Naive thymus-derived CD4-positive, alpha-beta T cell (primary cell): ENCODE results near the gene ZNF821. TPM values are rescaled to one million over a fixed set of nuclear protein-coding genes. Genes with fewer than 3 reads are reported as not detected.

Experiments used
- ATAC-seq: fragments of 150-1000 bp; cut with Tn5 transposase; 2 replicates; pipeline ENCODE4 v1.10.0; 2021; ENCODE audit warnings: mild to moderate bottlenecking, moderate library complexity
- CTCF ChIA-PET: fragments of 350-600 bp; sonication (Branson Sonifier 250); formaldehyde crosslinking; loops from one replicate; lab custom pipeline; 2021; ENCODE audit warnings: antibody characterized with exemption; lab: Charles Lee
- POLR2A ChIA-PET: fragments of 350-600 bp; sonication (Branson Sonifier 250); formaldehyde crosslinking; loops from one replicate; lab custom pipeline; 2021; ENCODE audit warnings: antibody characterized with exemption, inconsistent platforms; lab: Charles Lee
- DNase-seq, 9 donors: peaks; one replicate each; pipeline versions ENCODE4 v3.0.0 to v3.0.0-alpha.2; 2020 to 2022; ENCODE audit warnings: mixed read lengths in 1 of 9
- H3K27ac ChIP-seq: one replicate; pipeline ENCODE4 v1.7.0; 2013; ENCODE audit warnings: mild to moderate bottlenecking, low read depth, low read length, moderate library complexity
- H3K27me3 ChIP-seq, 2 donors: one replicate each; pipeline ENCODE4 v1.7.0; 2013; ENCODE audit warnings: low read length in 2 of 2, mild to moderate bottlenecking in 2 of 2, moderate library complexity in 2 of 2; ENCODE audit not compliant: control insufficient read depth in 2 of 2, insufficient read depth in 2 of 2
- H3K36me3 ChIP-seq, 3 experiments: 1 replicate in 2 of 3; 2 replicates in 1 of 3; pipeline ENCODE4 v1.7.0; 2013; ENCODE audit warnings: low read length in 3 of 3, mild to moderate bottlenecking in 3 of 3, moderate library complexity in 1 of 3; ENCODE audit not compliant: insufficient read depth in 3 of 3, control insufficient read depth in 2 of 3
- H3K4me1 ChIP-seq, 2 donors: one replicate each; pipeline ENCODE4 v1.7.0; 2013; ENCODE audit warnings: low read length in 2 of 2, mild to moderate bottlenecking in 2 of 2, moderate library complexity in 1 of 2; ENCODE audit not compliant: control insufficient read depth in 2 of 2, insufficient read depth in 2 of 2
- H3K4me3 ChIP-seq: 2 replicates; pipeline ENCODE4 v1.7.0; 2013; ENCODE audit warnings: mild to moderate bottlenecking, low read length
- H3K9me3 ChIP-seq, 3 experiments: 1 replicate in 2 of 3; 2 replicates in 1 of 3; pipeline ENCODE4 v1.7.0; 2013; ENCODE audit warnings: low read length in 3 of 3; ENCODE audit not compliant: control insufficient read depth in 2 of 3
- H3K27ac Mint-ChIP-seq, 9 donors: one replicate each; pipeline ENCODE4 v1.8.0; 2020 to 2022; ENCODE audit warnings: mixed read lengths in 9 of 9, mild to moderate bottlenecking in 8 of 9, moderate library complexity in 5 of 9, inconsistent platforms in 2 of 9
- H3K27me3 Mint-ChIP-seq, 5 donors: one replicate each; pipeline ENCODE4 v1.8.0; 2021 to 2022; ENCODE audit warnings: mixed read lengths in 5 of 5, mild to moderate bottlenecking in 1 of 5
- H3K36me3 Mint-ChIP-seq, 5 donors: one replicate each; pipeline ENCODE4 v1.8.0; 2020 to 2022; ENCODE audit warnings: mixed read lengths in 5 of 5, mild to moderate bottlenecking in 3 of 5, inconsistent platforms in 1 of 5
- H3K4me1 Mint-ChIP-seq, 7 donors: one replicate each; pipeline ENCODE4 v1.8.0; 2020 to 2022; ENCODE audit warnings: mixed read lengths in 7 of 7, mild to moderate bottlenecking in 3 of 7, inconsistent platforms in 1 of 7
- H3K4me3 Mint-ChIP-seq, 10 donors: one replicate each; pipeline ENCODE4 v1.8.0; 2020 to 2022; ENCODE audit warnings: mild to moderate bottlenecking in 10 of 10, mixed read lengths in 10 of 10, moderate library complexity in 6 of 10, inconsistent platforms in 2 of 10
- H3K9me3 Mint-ChIP-seq, 11 donors: one replicate each; pipeline ENCODE4 v1.8.0; 2020 to 2022; ENCODE audit warnings: mixed read lengths in 11 of 11, mild to moderate bottlenecking in 4 of 11, inconsistent platforms in 1 of 11, moderate library complexity in 1 of 11
- intact Hi-C, 2 donors: fragments of 100-400 bp; cut with micrococcal nuclease; formaldehyde crosslinking; loops; one replicate each; pipeline ENCODE4 v1.15.1; 2023
- polyA plus RNA-seq, 2 donors: library from polyadenylated mRNA; unstranded; fragments of 300-500 nt; fragmentation: Illumina TruSeq; gene quantifications; one replicate each; pipeline ENCODE4 v1.2.3, GENCODE V29; 2021
- total RNA-seq, 6 experiments: library from RNA in 5 of 6; stranded (reverse) in 5 of 6; gene quantifications; 1 replicate in 5 of 6; 2 replicates in 1 of 6; pipeline ENCODE4 v1.2.3 and lab custom pipeline; 2021 to 2026

The ZNF821 gene
- total and polyA plus RNA-seq, 7 experiments from 2014 or later = 2.6 to 13.3 (median 7.0) TPM

- Histone ChIP-seq H3K4me3 (no peak overlapping the region), H3K9me3 (no peaks in the 10 kb centered on the region), H3K27ac (no peak overlapping the region), H3K4me1 (no peaks in the 10 kb centered on the region), H3K36me3 (peaks cover 0 to 63% (median 21%) of the 10 kb centered on the region in 3 experiments), H3K27me3 (no peaks in the 10 kb centered on the region)
- Mint-ChIP-seq H3K27me3 (no peaks in the 10 kb centered on the region), H3K36me3 (peaks cover 6 to 42% (median 16%) of the 10 kb centered on the region in 5 donors), H3K4me3 (no peak overlapping the region), H3K4me1 (peaks cover 3 to 9% (median 5%) of the 10 kb centered on the region in 7 donors), H3K9me3 (no peaks in the 10 kb centered on the region), H3K27ac (peak overlapping the region in 3 of 9 donors; percentile 0 to 45 (median 21))
- intact Hi-C loops = no loop called here
- ChIA-PET POLR2A (interaction anchor here (1.5 kb wide), 1 partner anchor 19 kb away, joined by 5 read pairs; no protein-coding TSS in a partner anchor), CTCF (interaction anchor here (1.1 kb wide), 1 partner anchor 11 kb away, joined by 3 read pairs; no protein-coding TSS in a partner anchor)
- DNase-seq (no peak), ATAC-seq (no peak)
These were observed 18.7 kb downstream of the ZNF821 start for GRCh38 chr16:71865173-71865863.

GRCh38 chr16:71863995-71864394 is 20.0 kb downstream of the ZNF821 start:
- H3K27ac Mint-ChIP-seq = peak overlapping the region in 2 of 9 donors; percentile 24 to 33
- Histone ChIP-seq H3K9me3 (no peaks in the 10 kb centered on the region), H3K4me1 (no peaks in the 10 kb centered on the region), H3K27me3 (no peaks in the 10 kb centered on the region), H3K36me3 (peaks cover 0 to 65% (median 21%) of the 10 kb centered on the region in 3 experiments), H3K27ac (no peak overlapping the region), H3K4me3 (no peak overlapping the region)
- no peaks in the 10 kb centered on the region for H3K9me3 Mint-ChIP-seq
- peaks cover 0 to 8% (median 4%) of the 10 kb centered on the region in 7 donors for H3K4me1 Mint-ChIP-seq
- ChIA-PET CTCF (no interaction called here), POLR2A (interaction anchor here (1.5 kb wide), 1 partner anchor 18 kb away, joined by 5 read pairs; no protein-coding TSS in a partner anchor)
- DNase-seq = no peak
- no peak overlapping the region for H3K4me3 Mint-ChIP-seq
- intact Hi-C loops = no loop called here
- no peaks in the 10 kb centered on the region for H3K27me3 Mint-ChIP-seq
- ATAC-seq = no peak
- peaks cover 5 to 39% (median 13%) of the 10 kb centered on the region in 5 donors for H3K36me3 Mint-ChIP-seq

DNA sequence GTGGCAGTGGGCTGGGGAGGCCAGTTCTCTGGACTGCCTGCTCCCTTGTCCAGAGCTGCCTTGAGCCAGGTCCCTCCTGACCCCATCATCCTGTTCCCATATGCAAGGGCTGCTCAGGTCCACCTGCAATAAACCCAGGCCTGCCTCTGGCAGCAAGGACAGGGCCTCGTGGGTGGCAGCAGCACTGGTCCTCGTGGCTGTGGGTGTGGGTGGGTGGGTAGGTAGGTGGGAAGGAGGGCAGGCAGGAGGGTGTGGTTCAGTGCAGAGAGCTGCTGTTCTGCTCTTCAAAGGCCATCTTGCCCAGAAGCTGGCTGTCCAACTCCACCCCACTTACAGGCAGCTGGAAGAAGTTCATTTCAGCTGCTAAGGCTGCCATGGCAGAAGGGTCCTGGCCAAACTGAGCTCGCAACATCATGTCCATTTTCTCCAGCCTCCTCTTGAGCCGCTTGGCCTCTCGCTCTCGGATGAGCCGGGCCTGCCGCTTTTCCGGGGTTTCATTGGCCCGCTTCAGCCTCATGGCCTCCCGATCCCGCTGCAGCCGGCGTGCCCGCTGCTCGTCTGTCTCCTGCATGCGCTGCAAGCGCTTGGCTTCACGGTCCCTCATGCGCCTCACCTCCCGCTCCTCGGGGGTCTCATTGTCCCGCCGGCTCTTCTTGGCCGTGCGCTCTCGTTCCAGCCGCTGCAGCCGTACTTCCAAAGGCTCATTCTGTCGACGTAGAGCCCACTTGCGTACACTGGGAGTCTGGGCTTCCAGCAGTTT is 24.0 kb downstream of the ZNF821 start:
- no peaks in the 10 kb centered on the region for H3K9me3 Mint-ChIP-seq
- Histone ChIP-seq H3K27ac (no peak overlapping the region), H3K27me3 (no peaks in the 10 kb centered on the region), H3K36me3 (peaks cover 0 to 52% (median 12%) of the 10 kb centered on the region in 3 experiments), H3K4me1 (peaks cover 5 to 23% of the 10 kb centered on the region in 2 donors), H3K9me3 (no peaks in the 10 kb centered on the region), H3K4me3 (no peak overlapping the region)
- H3K27ac Mint-ChIP-seq = peak overlapping the region in 2 of 9 donors; percentile 16 to 66
- peaks cover 11 to 36% (median 26%) of the 10 kb centered on the region in 7 donors for H3K4me1 Mint-ChIP-seq
- intact Hi-C loops = no loop called here
- H3K36me3 Mint-ChIP-seq = peaks cover 5 to 33% (median 11%) of the 10 kb centered on the region in 5 donors
- CTCF ChIA-PET = interaction anchor here (0.6 kb wide), 1 partner anchor 16 kb away, joined by 4 read pairs; no protein-coding TSS in a partner anchor
- no peaks in the 10 kb centered on the region for H3K27me3 Mint-ChIP-seq
- POLR2A ChIA-PET = interaction anchor here (0.6 kb wide), 1 partner anchor 33 kb away, joined by 3 read pairs; no protein-coding TSS in a partner anchor
- DNase-seq (no peak), ATAC-seq (no peak)
- no peak overlapping the region for H3K4me3 Mint-ChIP-seq

- H3K9me3 ChIP-seq = no peaks in the 10 kb centered on the region
- intact Hi-C loops = no loop called here
- H3K27me3 ChIP-seq = no peaks in the 10 kb centered on the region
- no peak overlapping the region for H3K4me3 ChIP-seq
- ChIA-PET CTCF (no interaction called here), POLR2A (interaction anchor here (0.7 to 1.9 kb wide), 2 partner anchors 15 to 27 kb away, joined by 3 to 4 read pairs; partner anchors contain the start of gene ZNF821)
- Mint-ChIP-seq H3K4me1 (peaks cover 26 to 74% (median 63%) of the 10 kb centered on the region in 7 donors), H3K27me3 (no peaks in the 10 kb centered on the region), H3K9me3 (no peaks in the 10 kb centered on the region), H3K36me3 (peaks cover 4 to 22% (median 5%) of the 10 kb centered on the region in 5 donors), H3K4me3 (peak overlapping the region in 1 of 10 donors; percentile 16), H3K27ac (peak overlapping the region in 7 of 9 donors; percentile 13 to 85 (median 58))
- H3K4me1 ChIP-seq = peaks cover 16 to 36% of the 10 kb centered on the region in 2 donors
- H3K27ac ChIP-seq = no peak overlapping the region
- peaks cover 0 to 43% (median 3%) of the 10 kb centered on the region in 3 experiments for H3K36me3 ChIP-seq
- ATAC-seq (peak; percentile 64), DNase-seq (no peak)
These were observed 27.9 kb downstream of the ZNF821 start for GRCh38 chr16:71855937-71856662.

DNA sequence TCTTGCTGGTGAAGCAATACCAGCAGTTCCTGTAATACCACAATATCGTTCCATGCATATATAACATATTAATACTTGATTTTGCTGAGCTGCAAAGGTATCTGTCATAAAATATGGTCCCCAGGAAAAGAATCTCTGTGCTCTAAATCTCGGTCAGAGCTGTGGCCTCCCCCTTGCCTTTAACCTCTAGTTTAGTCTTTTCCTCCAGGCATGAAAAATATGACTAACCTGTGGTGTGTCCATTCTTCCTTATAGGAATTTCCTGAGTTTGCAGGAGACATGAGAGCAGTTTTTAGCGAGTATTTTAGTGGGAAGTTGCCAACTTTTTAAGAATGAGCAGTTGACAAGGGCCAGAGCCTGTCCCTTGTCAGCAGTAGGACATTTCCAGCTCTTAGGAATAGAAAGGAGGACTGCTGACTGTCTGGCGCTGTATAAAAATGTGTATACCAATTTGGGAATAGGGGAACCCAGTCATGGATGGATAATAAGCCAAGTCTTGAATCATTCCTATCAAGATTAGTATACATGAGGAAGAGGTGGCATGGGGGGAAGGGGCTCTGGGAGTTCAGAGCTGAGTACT is 29.5 kb downstream of the ZNF821 start:
- ATAC-seq = no peak
- no peak overlapping the region for H3K27ac ChIP-seq
- ChIA-PET CTCF (interaction anchor here (0.6 kb wide), 1 partner anchor 12 kb away, joined by 3 read pairs; no protein-coding TSS in a partner anchor), POLR2A (no interaction called here)
- H3K4me1 ChIP-seq = peaks cover 16 to 36% of the 10 kb centered on the region in 2 donors
- intact Hi-C loops = no loop called here
- H3K4me1 Mint-ChIP-seq = peaks cover 29 to 80% (median 66%) of the 10 kb centered on the region in 7 donors
- H3K4me3 ChIP-seq = no peak overlapping the region
- no peaks in the 10 kb centered on the region for H3K27me3 Mint-ChIP-seq
- DNase-seq = no peak
- peaks cover 9 to 24% (median 12%) of the 10 kb centered on the region in 5 donors for H3K36me3 Mint-ChIP-seq
- H3K27ac Mint-ChIP-seq = peak overlapping the region in 5 of 9 donors; percentile 8 to 61 (median 39)
- H3K36me3 ChIP-seq = peaks cover 0 to 46% (median 3%) of the 10 kb centered on the region in 3 experiments
- no peaks in the 10 kb centered on the region for H3K27me3 ChIP-seq
- H3K4me3 Mint-ChIP-seq = peak overlapping the region in 1 of 10 donors; percentile 14
- peaks cover 0 to 2% (median 0%) of the 10 kb centered on the region in 11 donors for H3K9me3 Mint-ChIP-seq
- H3K9me3 ChIP-seq = no peaks in the 10 kb centered on the region
